Measurements from ENCODE around the gene CGB5. TPM values are rescaled to one million over a fixed set of nuclear protein-coding genes. Genes with fewer than 3 reads are reported as not detected.
A peak's percentile ranks its signal among the peaks of the same experiment; 100 is the strongest.
"Not testable (repeated sequence)": the region's sequence is repeated elsewhere in the genome, so short reads cannot be mapped to it uniquely, and the experiment has no call there.

Gene CGB5
- total and polyA plus RNA-seq, 9 of the 15 experiments (the other 6 are each of a cell fraction or from before 2014, with no cell fraction given) = not detected

GRCh38 chr19:49031642-49032301, 11.9 kb upstream of the CGB5 start, which contains the start of gene CGB2 (continued):
- TF ChIP-seq GTF3C2 (IDR thresholded peaks at IDR 0.05; ENCODE audit: borderline replicate concordance, extremely low read depth, insufficient read length) (peak; percentile 67), SP1 (CRISPR knock-in tag; IDR thresholded peaks at IDR 0.05) (peak; percentile 79), E2F6 (IDR thresholded peaks at IDR 0.05; ENCODE audit: borderline replicate concordance in 1 of 2, extremely low read depth in 1 of 2, insufficient read depth in 1 of 2, insufficient read length in 1 of 2, low read depth in 1 of 2, low read length in 1 of 2, poor library complexity in 1 of 2, severe bottlenecking in 1 of 2) (peak in 1 of 2 experiments; percentile 44), JUN (IDR thresholded peaks at IDR 0.05; ENCODE audit: borderline replicate concordance, low read depth, low read length) (0 out of 2 replicates have a peak, but pooled peaks have one; percentile 19), JUN (CRISPR knock-in tag; IDR thresholded peaks at IDR 0.05; ENCODE audit: borderline replicate concordance) (0 out of 2 replicates have a peak, but pooled peaks have one; percentile 48), RBM25 (IDR thresholded peaks at IDR 0.05; ENCODE audit: low read depth, low read length, severe bottlenecking) (peak; percentile 37), ETV1 (tag; conservative IDR thresholded peaks at IDR 0.05; ENCODE audit: low read depth) (0 out of 2 replicates have a peak, but pooled peaks have one; percentile 16), LCOR (CRISPR knock-in tag; IDR thresholded peaks at IDR 0.05) (0 out of 2 replicates have a peak, but pooled peaks have one; percentile 20), JUND (IDR thresholded peaks at IDR 0.05; ENCODE audit: borderline replicate concordance, low read depth, low read length) (peak; percentile 73), JUND (tag; IDR thresholded peaks at IDR 0.05; ENCODE audit: borderline replicate concordance, low read depth, low read length) (peak; percentile 47; the same call in 1 of the 3 replicates), CREB1 (IDR thresholded peaks at IDR 0.05) (peak; percentile 54), CREB1 (CRISPR knock-in tag; IDR thresholded peaks at IDR 0.05) (peak; percentile 89), HDAC2 (IDR thresholded peaks at IDR 0.05) (peak; percentile 70; the same call in 1 of the 2 replicates), MYC (IDR thresholded peaks at IDR 0.05; ENCODE audit: low read depth, low read length) (peak; percentile 33; the same call in 1 of the 2 replicates), ATF1 (CRISPR knock-in tag; IDR thresholded peaks at IDR 0.05) (peak; percentile 49), ATF1 (tag; IDR thresholded peaks at IDR 0.05) (peak; percentile 95), HCFC1 (IDR thresholded peaks at IDR 0.05; ENCODE audit: low read depth, low read length) (peak; percentile 16; the same call in 1 of the 2 replicates), POLR3A (IDR thresholded peaks at IDR 0.05; ENCODE audit: borderline replicate concordance, extremely low read depth, insufficient read depth, insufficient read length) (peak; percentile 79), CTBP1 (IDR thresholded peaks at IDR 0.05; ENCODE audit: borderline replicate concordance) (peak; percentile 91), CTCF (IDR thresholded peaks at IDR 0.05 in 2 of 3, conservative IDR thresholded peaks at IDR 0.05 in 1 of 3; ENCODE audit: insufficient read depth in 2 of 3, low read depth in 1 of 3, low read length in 3 of 3) (peak; percentile 56 to 84 (median 67))
- TF ChIP-seq MYC (CRISPR knock-in tag; IDR thresholded peaks at IDR 0.05; ENCODE audit: borderline replicate concordance, low read depth) = not testable (repeated sequence)

Data from K562 (cell line).